Ishikawa (cell line): ENCODE measurements around the gene NONO.

ENCODE experiments used
- CEBPB ChIP-seq: IDR thresholded peaks from 2 replicates; pipeline ENCODE4 v1.6.1; 2012
- EGR1 ChIP-seq: IDR thresholded peaks from 2 replicates; pipeline ENCODE4 v1.6.1; 2012
- FOXM1 ChIP-seq: IDR thresholded peaks from 2 replicates; pipeline ENCODE4 v1.6.1; 2012; ENCODE audit warnings: low read depth, borderline replicate concordance
- RAD21 ChIP-seq: IDR thresholded peaks from 2 replicates; pipeline ENCODE4 v1.6.1; 2012; ENCODE audit warnings: low read depth
- TEAD4 ChIP-seq: IDR thresholded peaks from 2 replicates; pipeline ENCODE4 v1.6.1; 2012
- YY1 ChIP-seq: IDR thresholded peaks from 2 replicates; pipeline ENCODE4 v1.6.1; 2012; ENCODE audit warnings: low read depth
- TF ChIP-seq, protein P1 (sequence below): IDR thresholded peaks from 2 replicates; pipeline ENCODE4 v1.6.1; 2012

DNA sequence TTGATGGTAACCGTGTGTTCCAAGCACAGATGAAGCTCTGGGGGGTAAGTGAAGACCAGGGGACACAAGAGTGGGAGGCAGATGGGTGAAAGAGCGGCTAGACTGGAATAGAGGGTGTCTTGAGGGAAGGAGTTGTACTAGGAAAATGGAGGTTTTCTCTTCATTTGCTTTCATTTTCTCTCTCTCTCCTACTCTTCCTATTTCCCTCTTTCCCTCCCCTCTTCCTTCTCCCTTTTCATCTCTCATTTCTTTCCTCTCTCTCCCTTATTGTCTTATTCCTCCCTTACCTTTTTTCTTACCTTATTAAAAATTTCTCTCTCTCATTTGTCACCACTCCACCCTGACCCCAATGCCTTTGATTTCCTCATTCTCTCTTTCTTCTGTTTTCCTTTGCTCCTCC, 21.1 kb downstream of the NONO start:
- no peak for TF ChIP-seq CEBPB
- TF ChIP-seq YY1, result no peak
- TF ChIP-seq FOXM1, result no peak
- no peak for TF ChIP-seq EGR1
- no peak for TF ChIP-seq TEAD4
- TF ChIP-seq, protein P1, sequence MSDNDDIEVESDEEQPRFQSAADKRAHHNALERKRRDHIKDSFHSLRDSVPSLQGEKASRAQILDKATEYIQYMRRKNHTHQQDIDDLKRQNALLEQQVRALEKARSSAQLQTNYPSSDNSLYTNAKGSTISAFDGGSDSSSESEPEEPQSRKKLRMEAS, result no peak
- no peak for TF ChIP-seq RAD21
